Hematopoietic multipotent progenitor cell treated with erythropoietin and hydrocortisone succinate and interleukin-3 and kit ligand, for 4 days (in vitro differentiated cells): ENCODE results near the gene KCNH5.
A peak's percentile ranks its signal among the peaks of the same experiment; 100 is the strongest.

Source experiments
- DNase-seq: peaks from one replicate; pipeline ENCODE4 v3.0.0-alpha.2; 2015

The KCNH5 gene

DNA sequence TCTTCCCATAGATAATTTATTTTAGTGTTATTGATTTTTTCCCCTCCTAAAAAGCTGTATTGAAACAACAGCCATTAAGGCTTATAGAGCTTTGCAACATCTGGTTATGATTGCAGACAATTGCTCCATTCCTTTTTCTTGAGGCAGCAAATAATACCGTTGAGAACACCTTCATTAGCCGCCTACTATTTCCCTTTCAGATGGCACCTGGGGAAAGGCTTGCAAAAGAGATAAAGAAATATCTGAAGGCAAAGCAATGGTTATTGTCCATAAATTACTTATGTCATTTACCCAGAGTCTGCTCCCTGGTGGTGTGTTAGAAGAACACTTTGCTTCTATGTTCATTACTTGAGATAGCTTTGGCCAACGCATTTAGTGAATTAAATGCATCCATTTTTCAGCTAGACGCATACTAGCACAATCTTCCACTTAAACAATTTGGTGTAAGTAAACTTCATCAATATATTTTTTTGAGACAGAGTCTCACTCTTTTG, 377.8 kb downstream of the KCNH5 start:
- DNase-seq, result peak; percentile 1

DNA sequence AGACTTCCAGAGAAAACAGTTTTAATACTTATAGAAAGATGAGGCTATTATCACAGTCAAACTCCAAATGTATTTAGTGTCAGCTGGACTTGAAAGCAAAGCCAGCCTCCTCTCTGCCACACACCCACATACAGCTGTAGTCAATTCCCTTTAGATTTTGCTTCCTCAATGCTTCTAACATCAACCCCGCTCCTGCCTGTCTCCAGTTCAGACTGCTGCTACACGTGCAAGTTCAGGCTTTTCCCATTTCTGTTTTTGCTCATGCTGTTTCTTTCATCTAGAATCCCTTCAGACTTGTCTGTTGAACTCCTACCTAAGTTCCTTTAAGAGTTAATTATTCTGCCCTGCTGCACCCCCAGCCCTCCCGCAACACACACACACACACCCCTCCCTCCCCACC, 380.0 kb downstream of the KCNH5 start:
- DNase-seq, result no peak

DNA sequence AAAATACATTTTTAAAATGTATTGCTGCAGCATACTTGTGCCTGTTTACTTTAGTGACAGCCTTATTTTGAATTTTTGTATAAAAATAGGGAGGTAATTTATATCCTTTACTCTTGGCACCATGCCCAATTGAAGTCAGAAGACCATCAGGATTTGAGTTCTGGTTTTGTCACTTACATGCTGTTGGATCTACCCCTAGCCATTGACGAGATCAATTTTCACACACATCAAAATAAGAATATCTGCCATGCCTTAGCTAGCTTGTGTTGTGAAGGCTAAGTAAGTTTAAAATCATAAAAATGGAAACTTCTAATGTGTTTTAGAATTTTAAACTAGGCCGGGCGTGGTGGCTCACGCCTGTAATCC, 381.8 kb downstream of the KCNH5 start:
- no peak for DNase-seq

GRCh38 chr14:62662811-62663455, 382.3 kb downstream of the KCNH5 start:
- DNase-seq, result no peak

GRCh38 chr14:62661818-62662217, 383.4 kb downstream of the KCNH5 start:
- DNase-seq, result no peak

DNA sequence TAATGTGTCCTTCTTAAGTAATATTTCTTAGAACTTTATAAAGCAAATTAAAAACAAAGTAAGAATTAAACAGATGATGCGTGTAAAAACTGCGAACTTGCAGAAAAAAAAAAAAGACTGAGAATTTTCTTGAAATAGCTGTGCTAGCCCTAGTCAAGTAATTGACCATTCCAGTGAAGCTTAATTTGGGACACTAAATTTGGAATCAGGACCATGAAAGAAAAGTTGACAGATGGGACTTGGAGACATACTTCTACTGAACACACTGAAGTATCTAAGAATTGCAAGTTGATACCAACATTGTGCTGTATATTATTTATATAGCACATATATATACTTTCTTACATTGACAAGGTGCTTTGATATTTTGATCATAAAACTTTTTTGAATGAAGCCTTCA, 386.6 kb downstream of the KCNH5 start:
- DNase-seq, result no peak

GRCh38 chr14:62657376-62657775, 387.9 kb downstream of the KCNH5 start:
- DNase-seq, result no peak

GRCh38 chr14:62655166-62655565, 390.1 kb downstream of the KCNH5 start:
- DNase-seq, result no peak

- DNase-seq, result no peak
Measured at GRCh38 chr14:62654641-62655040, 390.6 kb downstream of the KCNH5 start.
